Measurements from ENCODE around the gene FOXP1.

GRCh38 chr3:71218508-71218907, 365.0 kb downstream of the FOXP1 start:
- TF ChIP-seq EZH2 (IDR thresholded peaks at IDR 0.05; ENCODE audit: borderline replicate concordance, insufficient read depth, low read length, poor library complexity, severe bottlenecking) = no peak
- TF ChIP-seq, protein P1, sequence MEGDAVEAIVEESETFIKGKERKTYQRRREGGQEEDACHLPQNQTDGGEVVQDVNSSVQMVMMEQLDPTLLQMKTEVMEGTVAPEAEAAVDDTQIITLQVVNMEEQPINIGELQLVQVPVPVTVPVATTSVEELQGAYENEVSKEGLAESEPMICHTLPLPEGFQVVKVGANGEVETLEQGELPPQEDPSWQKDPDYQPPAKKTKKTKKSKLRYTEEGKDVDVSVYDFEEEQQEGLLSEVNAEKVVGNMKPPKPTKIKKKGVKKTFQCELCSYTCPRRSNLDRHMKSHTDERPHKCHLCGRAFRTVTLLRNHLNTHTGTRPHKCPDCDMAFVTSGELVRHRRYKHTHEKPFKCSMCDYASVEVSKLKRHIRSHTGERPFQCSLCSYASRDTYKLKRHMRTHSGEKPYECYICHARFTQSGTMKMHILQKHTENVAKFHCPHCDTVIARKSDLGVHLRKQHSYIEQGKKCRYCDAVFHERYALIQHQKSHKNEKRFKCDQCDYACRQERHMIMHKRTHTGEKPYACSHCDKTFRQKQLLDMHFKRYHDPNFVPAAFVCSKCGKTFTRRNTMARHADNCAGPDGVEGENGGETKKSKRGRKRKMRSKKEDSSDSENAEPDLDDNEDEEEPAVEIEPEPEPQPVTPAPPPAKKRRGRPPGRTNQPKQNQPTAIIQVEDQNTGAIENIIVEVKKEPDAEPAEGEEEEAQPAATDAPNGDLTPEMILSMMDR (IDR thresholded peaks at IDR 0.05; ENCODE audit: poor library complexity, severe bottlenecking) = no peak
- TF ChIP-seq POLR2AphosphoS5 (IDR thresholded peaks at IDR 0.05) = no peak
- TF ChIP-seq, protein P2, sequence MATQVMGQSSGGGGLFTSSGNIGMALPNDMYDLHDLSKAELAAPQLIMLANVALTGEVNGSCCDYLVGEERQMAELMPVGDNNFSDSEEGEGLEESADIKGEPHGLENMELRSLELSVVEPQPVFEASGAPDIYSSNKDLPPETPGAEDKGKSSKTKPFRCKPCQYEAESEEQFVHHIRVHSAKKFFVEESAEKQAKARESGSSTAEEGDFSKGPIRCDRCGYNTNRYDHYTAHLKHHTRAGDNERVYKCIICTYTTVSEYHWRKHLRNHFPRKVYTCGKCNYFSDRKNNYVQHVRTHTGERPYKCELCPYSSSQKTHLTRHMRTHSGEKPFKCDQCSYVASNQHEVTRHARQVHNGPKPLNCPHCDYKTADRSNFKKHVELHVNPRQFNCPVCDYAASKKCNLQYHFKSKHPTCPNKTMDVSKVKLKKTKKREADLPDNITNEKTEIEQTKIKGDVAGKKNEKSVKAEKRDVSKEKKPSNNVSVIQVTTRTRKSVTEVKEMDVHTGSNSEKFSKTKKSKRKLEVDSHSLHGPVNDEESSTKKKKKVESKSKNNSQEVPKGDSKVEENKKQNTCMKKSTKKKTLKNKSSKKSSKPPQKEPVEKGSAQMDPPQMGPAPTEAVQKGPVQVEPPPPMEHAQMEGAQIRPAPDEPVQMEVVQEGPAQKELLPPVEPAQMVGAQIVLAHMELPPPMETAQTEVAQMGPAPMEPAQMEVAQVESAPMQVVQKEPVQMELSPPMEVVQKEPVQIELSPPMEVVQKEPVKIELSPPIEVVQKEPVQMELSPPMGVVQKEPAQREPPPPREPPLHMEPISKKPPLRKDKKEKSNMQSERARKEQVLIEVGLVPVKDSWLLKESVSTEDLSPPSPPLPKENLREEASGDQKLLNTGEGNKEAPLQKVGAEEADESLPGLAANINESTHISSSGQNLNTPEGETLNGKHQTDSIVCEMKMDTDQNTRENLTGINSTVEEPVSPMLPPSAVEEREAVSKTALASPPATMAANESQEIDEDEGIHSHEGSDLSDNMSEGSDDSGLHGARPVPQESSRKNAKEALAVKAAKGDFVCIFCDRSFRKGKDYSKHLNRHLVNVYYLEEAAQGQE (IDR thresholded peaks at IDR 0.05; ENCODE audit: borderline replicate concordance) = no peak
- no peak for TF ChIP-seq TAF1 (IDR thresholded peaks at IDR 0.05; ENCODE audit: low read depth)
- TF ChIP-seq SMC3 (conservative IDR thresholded peaks at IDR 0.05; ENCODE audit: poor library complexity) = no peak
- no peak for TF ChIP-seq RAD21 (conservative IDR thresholded peaks at IDR 0.05)
